AG20443 (cell line): ENCODE results near the gene SLCO2B1.

Experiments used
- DNase-seq: peaks from one replicate; pipeline ENCODE4 v3.0.0; 2012; ENCODE audit warnings: low spot score, mixed read lengths

The SLCO2B1 gene

GRCh38 chr11:75193711-75194110 lies 42.8 kb downstream of the SLCO2B1 start:
- DNase-seq, result no peak

GRCh38 chr11:75194147-75194546 lies 43.2 kb downstream of the SLCO2B1 start:
- DNase-seq, result no peak

GRCh38 chr11:75195167-75195962 lies 44.5 kb downstream of the SLCO2B1 start:
- no peak for DNase-seq

GRCh38 chr11:75196426-75196825 lies 45.5 kb downstream of the SLCO2B1 start:
- no peak for DNase-seq

- no peak for DNase-seq
Observed at GRCh38 chr11:75197512-75198277, 46.8 kb downstream of the SLCO2B1 start.

- DNase-seq, result no peak
Observed at GRCh38 chr11:75198278-75198973, 47.5 kb downstream of the SLCO2B1 start.

- no peak for DNase-seq
Observed at GRCh38 chr11:75199412-75199955, 48.6 kb downstream of the SLCO2B1 start.

- no peak for DNase-seq
Observed at GRCh38 chr11:75200051-75200450, 49.1 kb downstream of the SLCO2B1 start.

GRCh38 chr11:75200531-75200930 lies 49.6 kb downstream of the SLCO2B1 start:
- DNase-seq, result no peak

- no peak for DNase-seq
Observed at GRCh38 chr11:75201771-75202170, 50.9 kb downstream of the SLCO2B1 start.

- DNase-seq, result no peak
Observed at GRCh38 chr11:75202195-75202594, 51.3 kb downstream of the SLCO2B1 start.

GRCh38 chr11:75203138-75203537 lies 52.2 kb downstream of the SLCO2B1 start:
- DNase-seq, result no peak

GRCh38 chr11:75203641-75204011 lies 52.7 kb downstream of the SLCO2B1 start:
- DNase-seq, result no peak

- DNase-seq, result no peak
Observed at GRCh38 chr11:75204012-75204674, 53.2 kb downstream of the SLCO2B1 start.

GRCh38 chr11:75204685-75205563 lies 54.0 kb downstream of the SLCO2B1 start:
- peak; percentile 94 for DNase-seq

GRCh38 chr11:75205564-75206020 lies 54.7 kb downstream of the SLCO2B1 start:
- DNase-seq, result no peak

GRCh38 chr11:75208446-75208845 lies 57.5 kb downstream of the SLCO2B1 start:
- no peak for DNase-seq

- no peak for DNase-seq
Observed at GRCh38 chr11:75212411-75212810, 61.5 kb downstream of the SLCO2B1 start.

- DNase-seq, result peak; percentile 84
Observed at GRCh38 chr11:75214411-75214821, 63.5 kb downstream of the SLCO2B1 start.

GRCh38 chr11:75214843-75215242 lies 63.9 kb downstream of the SLCO2B1 start:
- no peak for DNase-seq

GRCh38 chr11:75219869-75220268 lies 69.0 kb downstream of the SLCO2B1 start:
- DNase-seq, result no peak
